Measurements from ENCODE around the gene SPATA2. TPM values are rescaled to one million over a fixed set of nuclear protein-coding genes. Genes with fewer than 3 reads are reported as not detected.
"Not testable (repeated sequence)": the region's sequence is repeated elsewhere in the genome, so short reads cannot be mapped to it uniquely, and the experiment has no call there.

SPATA2 gene
- total RNA-seq, 1 donor from 2014 or later = 8.7 TPM

- Histone ChIP-seq H3K4me1 (peaks cover 4% of the 10 kb centered on the region), H3K4me3 (no peak overlapping the region), H3K9me3 (no peaks in the 10 kb centered on the region), H3K27ac (no peak overlapping the region), H3K27me3 (no peaks in the 10 kb centered on the region), H3K36me3 (peaks cover 45% of the 10 kb centered on the region)
- no peak for TF ChIP-seq CTCF (IDR thresholded peaks at IDR 0.05)
- intact Hi-C loops (cut with DNase I) = no loop called here
- DNase-seq (peak; percentile 47), ATAC-seq (peak; percentile 62)
Measured at GRCh38 chr20:49904440-49905214, 10.7 kb downstream of the SPATA2 start.

- ATAC-seq (no peak), DNase-seq (no peak)
- Histone ChIP-seq H3K27me3 (no peaks in the 10 kb centered on the region), H3K36me3 (peaks cover 33% of the 10 kb centered on the region), H3K4me3 (no peak overlapping the region), H3K27ac (no peak overlapping the region), H3K4me1 (peaks cover 7% of the 10 kb centered on the region), H3K9me3 (no peaks in the 10 kb centered on the region)
- intact Hi-C loops (cut with DNase I) = no loop called here
- no peak for TF ChIP-seq CTCF (IDR thresholded peaks at IDR 0.05)
Measured at GRCh38 chr20:49901588-49901987, 13.7 kb downstream of the SPATA2 start.

GRCh38 chr20:49899541-49900383 is 15.6 kb downstream of the SPATA2 start:
- Histone ChIP-seq H3K4me1 (peaks cover 13% of the 10 kb centered on the region), H3K4me3 (no peak overlapping the region), H3K27ac (no peak overlapping the region), H3K27me3 (no peaks in the 10 kb centered on the region), H3K9me3 (no peaks in the 10 kb centered on the region), H3K36me3 (peaks cover 15% of the 10 kb centered on the region)
- DNase-seq (no peak), ATAC-seq (no peak)
- no peak for TF ChIP-seq CTCF (IDR thresholded peaks at IDR 0.05)
- intact Hi-C loops (cut with DNase I) = no loop called here

- Histone ChIP-seq H3K27ac (peak overlapping the region; percentile 26), H3K4me1 (peaks cover 32% of the 10 kb centered on the region), H3K27me3 (no peaks in the 10 kb centered on the region), H3K4me3 (no peak overlapping the region), H3K36me3 (no peaks in the 10 kb centered on the region), H3K9me3 (no peaks in the 10 kb centered on the region)
- no peak for TF ChIP-seq CTCF (IDR thresholded peaks at IDR 0.05)
- intact Hi-C loops (cut with DNase I) = no loop called here
- DNase-seq (no peak), ATAC-seq (peak; percentile 72)
Measured at GRCh38 chr20:49896204-49896603, 19.1 kb downstream of the SPATA2 start.

GRCh38 chr20:49895474-49896093 is 19.7 kb downstream of the SPATA2 start:
- intact Hi-C loops (cut with DNase I); H3K9me3 ChIP-seq; DNase-seq; ATAC-seq; H3K27me3 ChIP-seq; H3K36me3 ChIP-seq; H3K4me3 ChIP-seq: not testable (repeated sequence)
- Histone ChIP-seq H3K27ac (peak overlapping the region; percentile 26), H3K4me1 (peaks cover 38% of the 10 kb centered on the region)

Measured in upper lobe of right lung (tissue), 1 donor.